ENCODE data around the gene PTP4A2.

GRCh38 chr1:31976401-31976800 lies 38.2 kb upstream of the PTP4A2 start:
- TF ChIP-seq ELF1 (IDR thresholded peaks at IDR 0.05) = no peak
- TF ChIP-seq CTCF (IDR thresholded peaks at IDR 0.05) = no peak
- no peak for TF ChIP-seq FOXJ3 (CRISPR knock-in tag; IDR thresholded peaks at IDR 0.05)
- TF ChIP-seq EZH2phosphoT487 (IDR thresholded peaks at IDR 0.05; ENCODE audit: borderline replicate concordance, low read depth) = no peak
- no peak for TF ChIP-seq REST (IDR thresholded peaks at IDR 0.05; ENCODE audit: low read depth, low read length)
- no peak for TF ChIP-seq POLR2AphosphoS5 (IDR thresholded peaks at IDR 0.05; ENCODE audit: low read depth, low read length)
- no peak for TF ChIP-seq EP300 (IDR thresholded peaks at IDR 0.05; ENCODE audit: borderline replicate concordance in 1 of 2, low read depth in 1 of 2, low read length in 1 of 2)

Data from SK-N-SH (cell line).